IPS DF 4.7 (cell line): Measurements from ENCODE around the gene GRK7.
A peak's percentile ranks its signal among the peaks of the same experiment; 100 is the strongest.
"Not testable (repeated sequence)": the region's sequence is repeated elsewhere in the genome, so short reads cannot be mapped to it uniquely, and the experiment has no call there.

ENCODE experiments used
- DNase-seq: peaks from one replicate; pipeline ENCODE4 v3.0.0-alpha.2; 2013; ENCODE audit warnings: low spot score; ENCODE audit errors: extremely low read depth

The GRK7 gene

DNA sequence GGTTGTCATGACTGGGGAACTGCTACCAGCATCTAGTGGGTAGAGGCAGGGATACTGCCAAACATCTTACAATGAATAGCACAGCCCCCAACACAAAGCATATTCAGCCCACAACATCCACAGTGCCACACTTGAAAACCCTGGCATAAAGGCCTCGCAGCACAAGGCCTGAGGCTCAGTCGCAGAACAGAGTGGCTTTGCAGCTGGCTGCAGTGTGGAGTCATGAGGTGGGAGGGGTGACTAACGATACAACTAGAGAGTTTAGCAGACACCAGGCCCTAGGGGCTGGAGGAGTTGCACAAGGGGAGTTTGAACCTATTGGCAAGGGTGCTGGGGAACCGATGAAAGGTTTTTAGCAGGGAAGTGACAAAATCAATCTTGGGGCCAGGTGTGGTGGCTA, 32.1 kb downstream of the GRK7 start:
- DNase-seq: no peak

DNA sequence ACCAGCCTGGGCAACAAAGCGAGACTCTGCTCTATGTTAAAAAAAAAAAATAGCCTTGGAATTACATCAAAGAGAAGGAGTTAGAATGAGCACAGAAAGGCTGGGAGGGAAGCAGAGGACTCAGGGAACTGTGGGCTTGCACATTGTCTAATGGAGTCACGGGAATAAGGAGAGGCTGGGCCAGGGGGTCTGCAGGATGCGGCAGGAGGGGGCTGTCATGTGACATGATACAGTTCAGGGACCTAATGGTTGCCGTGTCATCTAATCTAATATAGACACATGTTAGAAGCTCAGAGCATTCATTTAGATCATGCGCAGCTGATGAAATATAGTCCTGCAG, 32.5 kb downstream of the GRK7 start:
- no peak for DNase-seq

DNA sequence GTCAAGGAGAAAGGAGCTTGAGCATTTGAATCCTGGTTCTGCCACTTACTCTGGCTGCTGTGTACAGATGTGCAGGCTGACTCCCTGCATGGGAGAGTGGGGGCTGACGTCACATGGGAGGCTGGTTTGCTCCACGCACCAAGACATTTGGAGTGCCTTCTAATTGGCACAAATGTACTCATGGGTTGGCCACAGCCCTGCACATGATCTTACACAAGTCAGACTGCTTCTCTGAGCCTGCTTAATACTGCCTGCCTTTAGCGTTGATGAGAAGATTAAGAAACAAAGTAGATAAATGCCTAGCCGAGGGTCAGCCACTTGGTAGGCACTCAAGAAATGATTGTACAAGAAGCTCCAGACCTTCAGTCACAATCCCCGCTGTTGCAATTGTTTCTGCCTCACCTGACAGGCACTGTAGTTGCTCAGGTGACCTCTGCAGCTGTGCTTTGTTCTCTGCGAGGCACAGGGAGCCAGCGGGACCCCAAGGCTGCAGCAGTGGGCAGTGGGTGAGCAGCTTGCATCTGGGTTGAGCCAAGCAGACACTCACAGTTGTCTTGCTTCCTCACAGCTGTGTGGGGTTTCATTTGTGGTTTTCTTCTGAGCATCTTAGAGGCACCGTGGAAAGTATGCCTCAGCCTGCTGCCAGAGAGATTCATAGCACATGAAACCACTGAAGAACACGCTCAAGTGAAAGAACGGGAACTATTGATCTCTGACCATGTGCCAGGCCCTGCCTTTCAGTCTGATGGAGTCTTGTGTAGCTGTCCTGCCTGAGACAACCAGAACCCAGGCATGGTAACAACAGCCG, 33.1 kb downstream of the GRK7 start:
- no peak for DNase-seq

DNA sequence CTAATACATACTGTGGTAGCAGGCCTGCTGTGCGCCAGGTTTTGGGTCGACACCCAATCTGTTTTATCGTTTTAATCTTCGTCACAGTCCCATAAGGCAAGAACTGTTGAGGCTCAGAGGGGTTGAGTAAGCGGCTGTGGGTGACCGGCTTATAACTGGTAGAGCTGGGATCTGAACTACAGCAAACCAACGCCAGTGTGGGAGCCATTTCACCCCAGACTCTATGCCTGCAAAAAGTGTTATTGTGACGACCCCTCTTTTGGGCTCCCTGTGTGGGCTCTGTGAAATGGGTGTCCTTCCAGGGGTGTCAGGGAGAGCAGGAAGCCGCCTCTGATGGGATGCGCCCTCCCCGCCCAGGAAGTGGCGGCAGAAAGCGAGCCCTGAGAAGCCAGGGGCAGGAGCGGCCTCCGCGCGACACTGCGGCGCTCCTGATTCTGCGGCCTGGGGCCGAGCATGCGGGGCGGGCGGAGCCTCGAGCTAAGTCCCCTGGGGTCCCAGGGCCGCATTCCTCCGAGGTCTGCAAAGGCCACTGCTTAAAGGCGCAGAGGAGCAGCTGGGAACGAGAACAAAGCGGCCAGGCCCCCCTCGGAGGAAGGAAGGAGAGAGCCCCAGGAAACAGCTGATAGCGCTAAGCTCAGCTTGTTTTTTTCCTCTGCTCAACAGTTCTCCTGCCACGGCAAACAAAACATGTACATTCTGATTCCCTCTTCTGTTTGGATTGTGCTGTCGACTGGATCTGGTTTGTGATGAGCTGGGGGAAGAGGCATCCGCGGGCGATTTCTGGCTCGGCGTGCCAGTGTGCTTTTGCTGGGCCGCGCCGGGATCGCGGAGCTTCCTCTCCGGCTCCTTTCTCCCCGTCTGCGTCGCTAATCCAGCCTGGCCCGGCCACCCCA, 33.9 kb downstream of the GRK7 start:
- DNase-seq: peak; percentile 49

DNA sequence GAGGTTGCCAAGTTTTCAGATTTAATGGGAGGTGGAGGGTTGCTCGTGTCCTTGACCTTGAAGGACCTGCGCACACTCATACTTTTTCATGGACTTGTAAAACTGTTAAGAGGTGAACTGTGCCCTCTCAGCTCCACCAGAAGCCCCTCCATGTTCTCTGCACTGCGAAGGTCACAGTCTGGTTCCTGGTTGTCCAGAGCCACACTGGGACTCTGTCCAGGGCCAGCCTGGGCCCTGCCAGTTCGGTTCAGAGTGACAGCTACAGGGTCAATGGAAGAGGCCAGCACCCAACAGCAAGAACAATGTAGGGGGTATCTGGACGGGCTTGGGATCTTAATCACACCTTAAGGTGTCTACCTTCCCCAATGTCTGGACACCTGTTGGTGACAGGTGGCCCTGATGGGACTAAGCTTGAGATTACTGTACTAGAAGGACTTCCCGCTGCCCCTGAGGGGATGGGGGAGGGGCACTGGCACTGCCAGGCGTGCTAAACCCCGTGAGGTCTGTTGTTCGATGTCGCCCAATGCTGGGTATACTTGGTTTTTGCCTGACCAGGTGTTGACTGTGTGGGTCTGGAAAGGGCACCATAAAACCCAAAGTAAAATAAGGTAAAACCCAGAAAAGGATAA, 34.7 kb downstream of the GRK7 start:
- DNase-seq: no peak

DNA sequence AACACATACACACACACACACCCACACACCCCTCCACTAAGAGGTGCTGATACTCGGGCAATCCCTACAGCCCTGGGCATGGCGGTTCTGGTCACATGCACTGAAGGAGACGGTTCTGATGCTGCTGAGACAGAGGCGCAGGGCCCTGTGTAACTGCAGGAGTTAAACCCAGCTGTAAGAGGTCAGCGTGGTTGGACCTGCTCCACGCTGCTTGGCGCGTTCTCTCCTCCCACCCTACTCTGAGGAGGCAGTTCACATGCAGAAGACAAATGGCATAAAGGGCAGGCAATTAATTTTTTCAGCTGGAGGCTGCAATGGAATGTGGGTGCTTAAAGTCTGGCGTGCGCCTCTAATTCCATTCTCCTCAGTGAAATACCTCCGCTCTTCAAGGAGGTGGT, 35.2 kb downstream of the GRK7 start:
- DNase-seq: no peak

DNA sequence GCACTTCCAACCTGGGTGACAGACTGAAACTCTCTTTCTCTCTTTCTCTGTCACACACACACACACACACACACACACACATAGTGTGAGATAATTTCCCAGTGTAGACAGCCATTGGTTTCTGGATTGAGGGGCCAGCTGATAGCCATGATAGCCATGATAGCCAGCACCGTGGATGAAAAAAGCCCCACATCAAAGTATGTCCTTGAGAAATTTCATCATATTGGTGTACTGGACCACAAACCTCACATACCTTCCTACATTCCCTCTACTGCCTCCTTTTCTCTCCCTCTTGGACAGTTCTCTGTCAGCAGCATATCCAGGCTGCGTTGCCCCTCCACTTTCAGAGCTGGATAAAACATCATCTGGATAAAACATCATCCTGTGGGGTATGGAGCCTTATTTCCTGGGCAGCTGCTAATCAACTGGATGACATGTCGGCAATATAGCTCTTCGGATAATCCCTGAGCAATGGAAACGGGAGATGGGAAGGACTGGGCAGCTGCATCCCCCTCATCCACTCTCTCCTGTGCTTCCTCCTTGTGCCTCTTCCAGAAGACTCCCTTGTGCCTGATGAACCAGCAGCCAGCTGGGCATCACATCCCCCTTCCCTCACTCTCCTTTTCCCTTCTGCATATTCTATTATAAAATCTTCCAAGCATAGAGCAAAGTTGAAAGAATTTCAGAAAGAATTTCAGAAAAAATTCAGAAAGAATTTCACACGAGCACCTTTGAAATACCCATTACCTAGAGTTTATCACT, 39.3 kb downstream of the GRK7 start:
- no peak for DNase-seq

DNA sequence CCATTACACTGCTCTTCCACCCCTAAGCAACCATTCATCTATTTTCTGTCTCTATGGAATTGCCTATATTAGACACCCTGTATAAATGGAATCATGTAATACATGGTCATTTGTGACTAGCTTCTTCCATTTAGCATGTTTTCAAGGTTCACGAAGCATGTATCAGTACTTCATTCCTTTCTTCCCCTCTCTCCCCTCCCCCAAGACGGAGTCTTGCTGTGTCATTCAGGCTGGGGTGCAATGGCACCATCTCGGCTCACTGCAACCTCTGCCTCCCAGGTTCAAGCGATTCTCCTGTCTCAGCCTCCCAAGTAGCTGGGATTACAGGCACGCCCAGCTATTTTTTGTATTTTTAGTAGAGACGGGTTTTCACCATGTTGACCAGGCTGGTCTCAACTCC, 40.3 kb downstream of the GRK7 start:
- DNase-seq: not testable (repeated sequence)

DNA sequence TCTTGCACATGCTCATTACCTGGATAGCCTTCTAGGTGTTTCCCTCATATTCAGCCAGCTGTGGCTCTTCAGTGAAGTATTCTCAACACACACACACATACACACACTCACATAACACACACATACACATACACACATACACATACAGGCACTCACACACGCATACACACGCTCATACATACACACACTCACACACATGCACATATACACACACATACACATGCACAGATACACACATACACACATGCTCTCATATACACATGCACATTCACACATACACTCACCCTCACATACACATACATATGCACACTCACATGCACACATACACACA, 41.2 kb downstream of the GRK7 start:
- DNase-seq: no peak

DNA sequence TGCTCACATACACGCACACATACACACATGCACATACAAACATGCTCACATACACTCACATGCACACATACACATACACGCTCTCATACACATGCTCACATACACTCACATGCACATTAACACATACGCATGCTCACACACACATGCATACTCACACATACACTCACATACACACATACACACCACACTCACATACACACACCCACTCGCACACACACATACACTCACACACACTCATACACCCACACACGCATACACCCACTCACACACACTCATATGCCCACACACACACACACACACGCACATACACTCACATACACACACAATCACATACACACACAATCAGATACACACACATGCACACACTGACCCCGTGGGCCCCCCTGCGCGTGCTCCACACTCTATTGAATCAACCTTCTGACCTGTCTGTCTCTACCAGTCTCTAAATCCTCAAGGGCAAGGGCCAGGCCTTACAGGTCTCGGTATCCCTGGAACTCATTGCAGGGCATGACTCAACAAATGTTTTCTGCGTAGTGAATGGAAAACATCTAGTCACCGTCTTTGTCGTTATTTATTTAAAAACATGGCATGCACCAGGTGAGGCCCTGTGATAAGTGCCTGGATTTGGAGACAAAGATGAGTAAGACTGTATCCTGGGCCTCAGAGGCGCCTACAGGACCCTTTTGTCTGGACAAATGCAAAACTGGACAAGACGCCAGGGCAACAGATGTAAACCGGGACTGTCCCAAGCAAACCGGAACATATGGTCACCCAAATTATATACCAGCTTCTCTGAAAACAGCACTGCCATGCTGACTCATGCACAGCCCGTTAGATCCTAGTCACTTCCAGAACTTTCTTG, 41.8 kb downstream of the GRK7 start:
- DNase-seq: no peak

DNA sequence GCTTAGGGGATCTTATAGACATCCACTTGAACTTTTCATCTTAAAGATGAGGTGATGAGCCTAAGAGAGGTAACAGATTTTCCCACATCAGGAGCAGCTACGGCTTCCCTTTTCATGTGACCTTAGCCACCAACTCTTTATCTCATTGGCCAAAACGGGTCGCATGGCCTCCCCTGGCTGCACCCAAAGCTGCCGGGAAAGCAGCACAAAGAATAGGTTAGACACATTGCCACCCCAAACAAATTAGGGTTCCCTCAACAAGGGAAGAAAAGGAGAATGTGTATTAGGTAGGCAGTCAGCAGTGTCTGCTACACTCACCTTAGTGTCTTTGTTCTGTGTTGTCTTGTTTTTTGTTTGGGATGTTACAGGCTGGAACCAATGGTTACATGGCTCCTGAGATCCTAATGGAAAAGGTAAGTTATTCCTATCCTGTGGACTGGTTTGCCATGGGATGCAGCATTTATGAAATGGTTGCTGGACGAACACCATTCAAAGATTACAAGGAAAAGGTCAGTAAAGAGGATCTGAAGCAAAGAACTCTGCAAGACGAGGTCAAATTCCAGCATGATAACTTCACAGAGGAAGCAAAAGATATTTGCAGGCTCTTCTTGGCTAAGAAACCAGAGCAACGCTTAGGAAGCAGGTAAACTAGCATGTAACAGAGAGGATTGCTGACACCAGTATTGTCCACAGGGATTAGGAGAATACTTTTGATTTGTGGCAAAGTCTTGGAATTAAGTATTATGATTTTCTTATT, 44.2 kb downstream of the GRK7 start:
- no peak for DNase-seq

DNA sequence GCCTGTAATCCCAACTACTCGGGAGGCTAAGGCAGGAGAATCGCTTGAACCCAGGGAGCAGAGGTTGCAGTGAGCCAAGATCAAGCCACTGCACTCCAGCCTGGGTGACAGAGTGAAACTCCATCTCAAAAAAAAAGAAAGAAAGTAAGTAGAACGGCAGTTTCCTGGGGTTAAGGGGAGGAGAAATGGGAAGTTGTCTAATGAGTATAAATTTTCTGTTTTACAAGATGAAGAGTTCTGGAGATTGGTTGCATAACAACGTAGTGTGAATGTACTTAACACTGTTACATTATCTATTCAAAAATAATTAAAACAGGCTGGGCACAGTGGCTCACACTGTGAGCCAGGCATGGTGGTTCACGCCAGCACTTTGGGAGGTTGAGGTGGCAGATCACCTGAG, 45.4 kb downstream of the GRK7 start:
- no peak for DNase-seq

DNA sequence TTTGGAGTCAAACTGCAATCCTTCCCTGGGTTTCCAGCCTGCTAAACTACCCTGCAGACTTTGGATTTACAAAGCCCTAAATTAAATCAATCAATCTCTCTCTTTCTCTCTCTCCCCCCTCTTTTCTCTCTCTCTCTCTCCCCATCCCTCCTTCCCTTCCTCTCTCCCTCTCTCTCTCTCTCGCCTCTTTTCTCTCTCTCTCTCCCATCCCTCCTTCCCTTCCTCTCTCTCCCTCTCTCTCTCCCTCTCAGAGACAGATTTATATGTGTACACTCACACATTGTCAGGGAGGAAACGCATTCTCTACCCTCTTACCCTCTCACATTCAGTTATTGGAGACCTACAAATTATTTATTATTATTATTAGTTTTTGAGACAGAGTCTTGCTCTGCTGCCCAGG, 47.0 kb downstream of the GRK7 start:
- no peak for DNase-seq

DNA sequence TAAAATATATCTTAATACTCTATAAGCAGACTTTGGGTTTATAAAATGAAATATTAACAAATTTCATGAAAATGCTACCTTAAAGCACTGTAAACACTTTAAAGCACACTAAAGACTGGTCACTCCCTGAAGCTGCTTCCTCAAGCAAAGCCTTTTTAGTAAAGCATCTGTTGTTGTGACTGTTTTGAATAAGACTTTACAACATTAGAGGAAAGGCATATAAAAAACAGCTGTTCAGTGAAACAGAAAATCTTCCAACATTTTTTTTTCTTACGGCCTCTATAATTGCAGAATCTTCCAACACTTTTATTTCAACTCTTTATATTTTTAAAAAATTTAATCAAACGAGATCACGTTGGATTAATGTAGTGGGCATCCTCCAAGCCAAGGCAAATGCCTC, 48.1 kb downstream of the GRK7 start:
- DNase-seq: no peak

DNA sequence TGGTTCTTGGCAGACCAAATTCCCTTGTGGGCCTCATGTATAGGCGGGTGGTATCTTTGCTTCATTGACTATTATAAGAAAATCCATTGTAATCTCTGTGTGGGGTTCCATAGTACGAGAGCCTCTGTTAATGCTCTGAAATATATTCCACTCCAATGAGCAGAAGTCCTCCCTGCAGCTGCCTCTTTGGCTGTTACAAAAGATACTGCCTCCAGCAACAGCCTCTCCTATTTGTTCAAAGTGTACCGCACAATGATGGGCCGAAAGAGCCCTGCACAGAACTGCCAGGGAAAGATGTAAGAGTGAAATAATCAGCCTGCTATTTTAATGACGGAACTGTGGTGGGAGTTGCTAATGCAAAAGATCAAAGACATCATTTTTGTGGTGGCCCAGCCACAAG, 48.9 kb downstream of the GRK7 start:
- DNase-seq: no peak

DNA sequence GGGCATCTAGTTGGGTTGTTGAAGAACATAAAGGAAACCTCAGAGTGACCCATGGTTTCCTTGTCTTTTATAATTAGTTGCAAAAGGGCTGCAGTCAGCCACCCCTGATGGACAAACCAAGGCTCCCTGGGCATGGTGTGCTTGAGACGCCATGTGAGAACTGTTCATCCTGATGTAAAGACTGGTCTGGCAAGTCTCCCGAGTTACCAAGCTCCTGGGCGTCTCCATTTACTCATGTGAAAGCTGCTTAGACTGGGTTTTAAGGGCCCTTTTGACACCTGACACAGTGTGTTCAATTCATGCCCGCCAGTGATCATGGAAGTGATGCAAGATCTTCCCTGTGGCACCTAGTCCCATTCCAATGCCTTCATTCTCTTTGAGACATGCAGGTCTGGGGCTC, 49.4 kb downstream of the GRK7 start:
- no peak for DNase-seq
